Mesothelial cell of epicardium (in vitro differentiated cells): Measurements from ENCODE around the gene TBC1D10A. TPM values are rescaled to one million over a fixed set of nuclear protein-coding genes. Genes with fewer than 3 reads are reported as not detected.

Source experiments
- DNase-seq, 2 experiments: peaks; one replicate each; pipeline ENCODE4 v3.0.0; 2021; ENCODE audit warnings: low spot score in 2 of 2; ENCODE audit not compliant: unreplicated experiment in 2 of 2
- H3K27ac Mint-ChIP-seq: 2 replicates; pipeline ENCODE4 v1.8.0; 2021; ENCODE audit warnings: mixed read lengths
- H3K27me3 Mint-ChIP-seq: 2 replicates; pipeline ENCODE4 v1.8.0; 2021; ENCODE audit warnings: low read depth, mixed read lengths
- H3K36me3 Mint-ChIP-seq: 2 replicates; pipeline ENCODE4 v1.8.0; 2021; ENCODE audit warnings: mixed read lengths
- H3K4me1 Mint-ChIP-seq: 2 replicates; pipeline ENCODE4 v1.8.0; 2021; ENCODE audit warnings: mixed read lengths
- H3K4me3 Mint-ChIP-seq: 2 replicates; pipeline ENCODE4 v1.8.0; 2021; ENCODE audit warnings: mild to moderate bottlenecking, moderate library complexity, mixed read lengths
- H3K9me3 Mint-ChIP-seq: 2 replicates; pipeline ENCODE4 v1.8.0; 2021; ENCODE audit warnings: mixed read lengths
- total RNA-seq: library from RNA; stranded (reverse); gene quantifications from 3 replicates; pipeline ENCODE4 v1.2.1, GENCODE V29; 2021
- TF ChIP-seq, protein P1 (sequence below): fragments of 200-600 bp; sonication (generic); IDR thresholded peaks from one replicate; pipeline ENCODE4 v1.5.0; 2021; ENCODE audit warnings: antibody characterized with exemption; ENCODE audit not compliant: unreplicated experiment

TBC1D10A gene
- total RNA-seq, 1 donor from 2014 or later, result 15.1 TPM

DNA sequence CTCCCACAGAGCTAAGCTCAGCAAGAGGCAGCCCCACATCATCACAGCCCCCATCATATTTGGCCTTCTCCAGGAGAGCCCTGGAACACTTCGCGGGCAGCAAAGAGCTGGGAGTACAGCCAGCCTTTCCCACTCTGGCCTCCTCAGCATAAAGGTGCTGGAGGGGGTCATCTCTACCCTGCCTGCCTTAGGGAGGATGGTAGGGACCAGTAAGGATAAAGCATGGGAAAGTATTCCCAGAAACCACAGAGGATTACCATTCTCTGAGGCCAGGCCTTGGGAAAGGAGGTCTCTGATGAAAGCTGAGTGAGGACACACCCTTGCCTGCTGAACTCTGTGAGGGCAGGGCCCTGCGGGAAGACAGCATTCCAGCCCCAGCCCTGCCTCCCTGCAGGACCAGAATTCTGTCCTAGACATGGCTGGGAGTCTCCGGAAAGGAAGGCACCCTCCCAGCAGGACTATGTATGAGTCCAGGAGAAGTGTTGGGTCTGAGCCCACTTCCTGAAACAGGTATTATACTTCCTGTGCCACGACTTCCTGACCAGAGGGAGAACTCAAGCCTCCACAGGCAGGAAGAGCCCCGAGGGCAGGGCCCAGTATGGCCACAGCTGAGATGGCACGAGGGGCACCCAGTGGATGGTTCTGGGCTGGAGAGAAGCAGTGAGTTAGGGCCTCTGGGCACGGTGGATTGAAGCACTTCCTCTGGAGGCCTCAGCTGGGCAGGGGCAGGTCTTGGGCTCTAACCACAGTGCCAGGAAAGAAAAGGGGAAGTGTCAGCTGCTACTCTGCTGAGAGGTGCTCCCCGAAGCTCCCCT, 24.5 kb downstream of the TBC1D10A start:
- Mint-ChIP-seq H3K9me3 (no peaks in the 10 kb centered on the region), H3K4me3 (no peak overlapping the region), H3K36me3 (peaks cover 2% of the 10 kb centered on the region), H3K27ac (peak overlapping the region; percentile 50), H3K4me1 (peaks cover 60% of the 10 kb centered on the region), H3K27me3 (no peaks in the 10 kb centered on the region)
- DNase-seq, result no peak
- TF ChIP-seq, protein P1, sequence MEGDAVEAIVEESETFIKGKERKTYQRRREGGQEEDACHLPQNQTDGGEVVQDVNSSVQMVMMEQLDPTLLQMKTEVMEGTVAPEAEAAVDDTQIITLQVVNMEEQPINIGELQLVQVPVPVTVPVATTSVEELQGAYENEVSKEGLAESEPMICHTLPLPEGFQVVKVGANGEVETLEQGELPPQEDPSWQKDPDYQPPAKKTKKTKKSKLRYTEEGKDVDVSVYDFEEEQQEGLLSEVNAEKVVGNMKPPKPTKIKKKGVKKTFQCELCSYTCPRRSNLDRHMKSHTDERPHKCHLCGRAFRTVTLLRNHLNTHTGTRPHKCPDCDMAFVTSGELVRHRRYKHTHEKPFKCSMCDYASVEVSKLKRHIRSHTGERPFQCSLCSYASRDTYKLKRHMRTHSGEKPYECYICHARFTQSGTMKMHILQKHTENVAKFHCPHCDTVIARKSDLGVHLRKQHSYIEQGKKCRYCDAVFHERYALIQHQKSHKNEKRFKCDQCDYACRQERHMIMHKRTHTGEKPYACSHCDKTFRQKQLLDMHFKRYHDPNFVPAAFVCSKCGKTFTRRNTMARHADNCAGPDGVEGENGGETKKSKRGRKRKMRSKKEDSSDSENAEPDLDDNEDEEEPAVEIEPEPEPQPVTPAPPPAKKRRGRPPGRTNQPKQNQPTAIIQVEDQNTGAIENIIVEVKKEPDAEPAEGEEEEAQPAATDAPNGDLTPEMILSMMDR, result no peak

DNA sequence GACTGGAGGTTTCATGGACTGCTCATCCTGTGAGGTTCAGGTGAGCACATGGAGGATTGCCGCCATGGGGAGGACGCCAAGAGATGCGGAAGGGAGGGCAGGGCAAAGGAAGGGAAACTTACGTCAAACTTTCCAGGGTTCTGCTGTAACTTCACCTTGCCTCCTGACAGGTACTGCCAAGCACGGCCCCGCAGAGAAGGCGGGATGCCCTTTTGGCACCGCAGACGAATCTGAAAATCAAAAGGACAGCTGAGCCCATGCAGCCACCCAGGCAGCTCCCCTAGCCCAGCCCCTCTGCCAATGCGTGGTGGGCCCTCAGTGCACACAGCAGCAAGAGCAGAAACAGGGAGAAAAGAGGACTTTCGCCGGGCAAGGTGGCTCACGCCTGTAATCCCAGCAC, 27.4 kb downstream of the TBC1D10A start:
- H3K27ac Mint-ChIP-seq, result peak overlapping the region; percentile 47
- no peaks in the 10 kb centered on the region for H3K9me3 Mint-ChIP-seq
- TF ChIP-seq, protein P1, result no peak
- no peak overlapping the region for H3K4me3 Mint-ChIP-seq
- no peaks in the 10 kb centered on the region for H3K27me3 Mint-ChIP-seq
- no peak for DNase-seq
- peaks cover 37% of the 10 kb centered on the region for H3K4me1 Mint-ChIP-seq
- H3K36me3 Mint-ChIP-seq, result peaks cover 2% of the 10 kb centered on the region

DNA sequence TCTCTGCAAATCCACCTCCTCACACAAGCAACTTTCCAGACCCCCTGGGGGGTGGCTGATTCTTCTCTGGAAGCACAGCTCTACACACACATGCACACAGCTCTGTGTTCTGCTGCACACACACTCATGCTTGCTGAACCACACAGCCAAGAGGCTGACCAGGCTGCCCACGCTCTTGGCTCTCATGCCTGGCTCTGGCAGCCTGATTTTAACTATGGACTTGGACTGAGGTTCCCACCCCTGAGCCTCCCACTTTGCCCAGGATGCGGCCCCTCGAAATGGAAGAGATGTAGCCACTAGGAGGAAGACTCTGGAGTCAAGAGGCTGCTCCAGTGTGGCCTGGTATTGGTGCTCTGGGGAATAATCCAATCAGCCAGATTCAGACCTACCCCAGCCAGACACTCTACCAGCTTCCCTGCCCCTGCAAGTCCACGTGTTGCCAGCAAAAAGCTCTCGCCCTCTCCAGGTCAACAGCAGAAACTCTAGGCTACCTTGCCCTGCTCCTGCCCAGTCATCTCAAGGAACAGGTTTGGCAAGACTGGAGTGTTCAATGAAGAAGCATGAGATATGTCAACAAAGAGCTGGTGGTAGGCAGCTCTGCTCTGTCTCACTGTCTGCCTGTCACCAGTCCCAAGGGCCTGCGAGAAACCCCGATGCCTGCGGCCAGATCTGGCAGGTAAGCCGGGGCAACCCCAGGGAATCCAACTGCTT, 28.6 kb downstream of the TBC1D10A start:
- no peaks in the 10 kb centered on the region for H3K9me3 Mint-ChIP-seq
- H3K27me3 Mint-ChIP-seq, result no peaks in the 10 kb centered on the region
- peak overlapping the region; percentile 83 for H3K27ac Mint-ChIP-seq
- TF ChIP-seq, protein P1, result no peak
- H3K4me1 Mint-ChIP-seq, result peaks cover 34% of the 10 kb centered on the region
- DNase-seq, result no peak
- H3K4me3 Mint-ChIP-seq, result peak overlapping the region; percentile 15
- peaks cover 14% of the 10 kb centered on the region for H3K36me3 Mint-ChIP-seq

DNA sequence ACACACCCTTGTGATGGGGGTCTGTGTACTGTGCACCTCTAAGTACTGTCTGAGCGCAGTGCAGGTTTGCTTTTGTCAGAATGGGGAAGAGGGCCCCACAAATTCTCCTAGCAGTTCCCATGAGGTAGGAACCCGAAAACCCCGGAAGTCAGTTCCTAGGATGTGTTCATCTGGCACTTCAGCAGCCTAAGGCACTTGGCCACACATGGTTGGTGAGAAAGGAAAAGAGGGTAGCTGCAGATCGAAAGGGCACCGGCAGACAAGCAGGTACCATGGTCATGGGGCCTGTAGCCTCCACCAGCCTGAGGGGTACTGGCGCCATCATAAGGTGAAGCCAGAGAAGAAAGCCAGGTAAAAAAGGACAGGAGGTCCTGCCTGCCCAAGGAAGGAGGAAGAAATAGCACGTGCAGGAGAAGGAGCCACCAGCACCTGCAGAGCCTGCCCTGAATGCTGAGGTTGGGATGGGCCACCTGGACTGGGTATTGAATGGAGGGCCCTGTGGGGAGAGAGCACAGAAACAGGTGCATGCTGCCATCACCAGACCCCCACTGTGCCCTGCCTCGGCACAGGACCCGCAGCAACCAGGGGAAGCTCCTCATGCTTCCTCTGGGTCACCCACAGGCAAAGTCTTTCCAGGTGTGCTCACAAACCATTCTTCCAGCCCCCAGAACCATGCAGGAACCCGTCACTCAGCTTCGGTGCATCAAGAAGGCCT, 29.3 kb downstream of the TBC1D10A start:
- Mint-ChIP-seq H3K36me3 (peaks cover 18% of the 10 kb centered on the region), H3K27me3 (no peaks in the 10 kb centered on the region), H3K9me3 (no peaks in the 10 kb centered on the region), H3K4me1 (peaks cover 28% of the 10 kb centered on the region), H3K27ac (no peak overlapping the region), H3K4me3 (no peak overlapping the region)
- TF ChIP-seq, protein P1, result no peak
- DNase-seq, result no peak

DNA sequence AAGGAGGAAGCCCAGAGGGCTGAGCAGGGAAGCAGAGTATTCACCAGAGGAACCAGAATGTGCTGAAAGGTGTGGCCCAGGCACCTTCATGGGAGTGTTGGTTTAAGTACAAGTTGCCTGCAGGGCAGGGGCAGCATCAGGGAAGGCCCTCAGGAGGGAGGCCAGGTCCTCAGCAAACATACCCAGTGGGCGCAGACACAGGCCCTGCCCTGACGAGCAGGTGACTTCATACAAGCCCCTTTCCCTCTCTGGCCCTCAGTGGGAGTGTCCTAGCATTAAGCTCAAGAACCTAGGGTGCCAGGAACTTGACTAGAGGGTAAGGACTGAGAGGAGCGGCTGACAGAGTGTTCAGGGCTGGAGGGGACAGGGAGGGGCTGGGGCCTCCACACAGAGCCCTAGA, 29.9 kb downstream of the TBC1D10A start:
- TF ChIP-seq, protein P1, result no peak
- no peaks in the 10 kb centered on the region for H3K27me3 Mint-ChIP-seq
- no peak overlapping the region for H3K27ac Mint-ChIP-seq
- no peak for DNase-seq
- H3K9me3 Mint-ChIP-seq, result no peaks in the 10 kb centered on the region
- H3K36me3 Mint-ChIP-seq, result peaks cover 18% of the 10 kb centered on the region
- no peak overlapping the region for H3K4me3 Mint-ChIP-seq
- H3K4me1 Mint-ChIP-seq, result peaks cover 22% of the 10 kb centered on the region
